GM19452 (cell line): ENCODE measurements around the gene PANX3.

Source experiments
- ATAC-seq: cut with Tn5 transposase; IDR thresholded peaks from one replicate; pipeline ENCODE4 v1.9.1; 2021; ENCODE audit not compliant: unreplicated experiment

PANX3 gene

GRCh38 chr11:124612567-124613246, 1.5 kb downstream of the PANX3 start:
- ATAC-seq, result no peak

GRCh38 chr11:124618863-124619262, 7.6 kb downstream of the PANX3 start:
- no peak for ATAC-seq

- ATAC-seq, result peak; percentile 96
Observed at GRCh38 chr11:124622531-124623451, 11.6 kb downstream of the PANX3 start, which contains the start of gene TBRG1. TSS of gene TBRG1 (plus strand) at chr11:124622864. CDS start at chr11:124623084, 220 bp downstream.

GRCh38 chr11:124623861-124624525, 12.8 kb downstream of the PANX3 start:
- no peak for ATAC-seq

- ATAC-seq, result no peak
Observed at GRCh38 chr11:124625504-124626168, 14.4 kb downstream of the PANX3 start.

DNA sequence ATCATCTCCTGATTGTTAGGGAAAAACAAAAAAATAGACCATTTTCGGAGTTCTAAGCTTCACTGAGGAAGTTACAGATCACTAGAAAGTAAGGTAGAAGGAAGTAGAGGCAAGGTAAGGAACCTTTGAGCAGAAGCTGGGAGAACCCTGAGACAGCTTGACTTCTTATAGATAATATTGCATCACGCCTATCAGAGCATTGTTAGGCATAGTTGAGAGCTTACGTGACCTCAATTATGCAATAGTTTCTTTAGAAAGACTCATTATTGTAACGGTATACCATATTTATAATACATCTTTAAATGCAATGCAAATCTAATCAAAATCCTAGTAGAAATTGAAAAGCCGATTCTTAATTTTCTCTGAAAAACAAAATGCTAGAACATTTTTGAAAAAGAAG, 16.3 kb downstream of the PANX3 start:
- no peak for ATAC-seq

DNA sequence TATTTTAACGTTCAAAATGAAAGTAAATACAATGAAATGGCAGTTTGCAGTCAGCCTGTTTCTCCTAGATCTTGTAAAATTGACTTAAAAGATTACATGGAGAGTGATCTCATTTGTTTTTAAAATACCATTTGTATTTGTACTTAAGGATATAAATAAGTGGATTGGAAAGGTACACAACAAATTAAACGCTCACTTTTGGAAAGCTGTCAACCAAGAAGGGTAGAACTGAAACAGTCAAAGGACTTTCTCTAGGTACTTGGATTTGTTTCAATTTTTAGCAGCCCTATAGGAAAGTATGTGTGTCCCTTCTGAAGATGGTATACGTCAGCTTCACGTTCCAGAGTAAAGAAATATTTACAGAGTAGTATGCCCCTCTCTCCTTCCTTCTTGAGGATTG, 18.7 kb downstream of the PANX3 start:
- ATAC-seq, result no peak

DNA sequence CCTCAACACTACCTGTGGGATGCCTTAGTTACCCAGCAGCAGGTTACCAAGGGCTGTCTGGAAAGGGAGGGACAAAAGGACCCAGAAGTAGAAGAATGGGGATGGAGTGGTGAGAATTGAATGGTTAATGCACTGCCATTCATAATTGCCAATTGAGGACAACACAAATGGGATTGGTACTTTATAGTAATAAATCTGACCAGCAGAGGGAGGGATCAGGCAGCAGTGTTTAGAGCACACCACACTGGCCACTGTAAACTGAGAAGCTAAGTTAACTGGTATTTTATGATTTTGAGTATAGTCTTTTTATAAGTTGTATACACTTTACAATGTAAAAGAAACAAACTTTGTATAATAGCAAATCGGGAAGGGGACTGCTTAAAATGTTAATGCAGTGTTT, 22.1 kb downstream of the PANX3 start:
- no peak for ATAC-seq

DNA sequence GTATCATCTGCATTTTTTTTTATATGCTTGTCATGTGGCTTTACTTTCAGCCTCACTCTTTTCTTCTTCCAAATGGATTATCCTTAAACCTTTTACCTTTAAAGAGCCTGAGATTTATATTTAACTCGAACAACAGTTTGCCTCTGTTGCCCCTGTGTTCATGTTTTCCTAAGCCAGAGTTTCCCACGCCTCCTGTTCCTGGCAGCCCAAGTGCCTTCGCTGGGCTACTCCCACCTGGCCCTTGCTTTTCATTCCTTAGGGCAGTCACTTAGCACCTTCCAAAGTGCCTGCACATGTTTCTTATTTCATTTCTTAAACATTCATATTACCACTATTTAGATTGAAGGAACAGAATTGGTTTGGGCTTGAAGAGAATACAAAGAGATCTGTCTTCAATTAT, 24.7 kb downstream of the PANX3 start:
- no peak for ATAC-seq

- no peak for ATAC-seq
Observed at GRCh38 chr11:124638500-124638899, 27.3 kb downstream of the PANX3 start.

DNA sequence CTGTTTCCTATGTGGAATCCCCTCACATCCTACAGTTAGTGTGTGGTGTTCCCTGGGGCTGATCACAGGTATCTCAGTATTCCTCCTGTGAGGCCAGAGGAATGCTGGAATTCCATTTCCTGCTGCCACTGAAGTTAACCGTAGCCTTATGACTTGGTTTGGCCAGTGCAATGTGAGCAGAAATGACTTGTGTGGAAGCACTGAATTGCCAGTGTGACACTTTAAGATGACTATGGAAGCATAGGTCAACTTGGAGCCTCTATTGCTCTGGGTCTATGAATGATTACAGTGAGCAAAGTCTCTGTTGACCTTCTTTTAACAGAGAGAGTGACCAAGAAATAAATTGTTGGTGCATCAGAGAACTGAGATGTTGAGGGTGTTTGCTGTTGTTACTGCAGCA, 28.0 kb downstream of the PANX3 start:
- no peak for ATAC-seq

DNA sequence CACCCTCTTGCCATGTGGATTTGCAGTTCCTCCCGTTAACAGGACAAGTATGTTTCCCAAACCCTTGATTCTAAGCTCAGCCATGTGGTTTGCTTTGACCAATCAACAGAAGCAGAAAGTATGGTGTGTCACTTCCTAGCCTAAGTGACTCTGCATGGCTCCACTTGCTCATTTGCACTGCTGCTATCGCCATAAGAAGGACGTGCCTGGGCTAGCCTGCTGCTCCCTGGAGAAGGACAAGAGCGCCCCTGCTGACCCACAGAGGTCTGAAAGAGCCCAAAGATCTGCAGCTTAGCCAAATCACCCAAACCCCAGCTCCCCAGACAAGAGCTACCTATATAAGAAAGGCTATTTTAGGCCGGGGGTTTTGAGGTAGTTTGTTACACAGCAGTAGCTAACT, 29.4 kb downstream of the PANX3 start:
- ATAC-seq, result no peak

DNA sequence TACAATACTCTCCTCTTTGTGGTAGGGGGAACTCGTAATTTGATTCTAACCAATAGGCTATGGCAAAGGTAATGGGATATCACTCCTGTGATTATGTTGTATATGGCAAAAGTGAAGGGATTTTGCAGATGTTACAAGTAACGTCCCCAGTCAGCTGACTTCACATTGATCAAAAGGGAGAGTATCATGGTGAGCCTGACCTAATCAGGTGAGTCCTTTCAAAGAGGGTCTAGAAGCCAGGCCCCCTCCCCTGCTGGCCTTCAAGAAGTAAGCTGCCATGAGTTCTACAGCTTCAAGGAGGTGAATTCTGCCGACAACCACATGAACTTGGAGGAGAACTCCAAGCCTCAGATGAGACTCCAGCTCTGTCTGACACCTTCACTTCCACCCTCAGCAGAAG, 31.4 kb downstream of the PANX3 start:
- ATAC-seq, result no peak

DNA sequence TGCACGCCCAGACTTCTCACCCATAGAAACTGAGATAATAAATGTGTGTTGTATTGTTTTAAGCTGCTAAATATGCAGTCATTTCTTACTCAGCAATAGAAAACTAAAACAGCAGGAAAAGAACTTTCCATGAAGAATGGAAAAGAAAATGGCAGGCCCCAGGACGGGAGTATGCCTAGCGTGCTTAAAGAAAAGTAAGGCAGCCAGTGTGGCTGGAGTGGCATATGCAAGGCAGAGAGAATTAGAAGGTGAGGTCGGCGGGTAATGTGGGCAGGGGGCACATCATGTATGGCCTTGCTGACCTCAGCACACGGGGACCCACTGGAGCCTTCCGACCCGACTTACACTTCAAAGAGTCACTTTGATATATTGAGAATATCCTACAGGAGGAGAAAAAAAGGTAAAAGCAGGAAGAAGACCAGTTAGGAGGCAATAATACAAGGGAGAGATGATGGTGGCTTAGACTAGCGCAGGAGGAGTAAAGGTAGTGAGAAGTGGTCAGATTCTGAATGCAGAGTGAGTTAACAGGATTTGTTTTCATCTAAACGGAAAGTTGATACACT, 31.9 kb downstream of the PANX3 start:
- no peak for ATAC-seq

DNA sequence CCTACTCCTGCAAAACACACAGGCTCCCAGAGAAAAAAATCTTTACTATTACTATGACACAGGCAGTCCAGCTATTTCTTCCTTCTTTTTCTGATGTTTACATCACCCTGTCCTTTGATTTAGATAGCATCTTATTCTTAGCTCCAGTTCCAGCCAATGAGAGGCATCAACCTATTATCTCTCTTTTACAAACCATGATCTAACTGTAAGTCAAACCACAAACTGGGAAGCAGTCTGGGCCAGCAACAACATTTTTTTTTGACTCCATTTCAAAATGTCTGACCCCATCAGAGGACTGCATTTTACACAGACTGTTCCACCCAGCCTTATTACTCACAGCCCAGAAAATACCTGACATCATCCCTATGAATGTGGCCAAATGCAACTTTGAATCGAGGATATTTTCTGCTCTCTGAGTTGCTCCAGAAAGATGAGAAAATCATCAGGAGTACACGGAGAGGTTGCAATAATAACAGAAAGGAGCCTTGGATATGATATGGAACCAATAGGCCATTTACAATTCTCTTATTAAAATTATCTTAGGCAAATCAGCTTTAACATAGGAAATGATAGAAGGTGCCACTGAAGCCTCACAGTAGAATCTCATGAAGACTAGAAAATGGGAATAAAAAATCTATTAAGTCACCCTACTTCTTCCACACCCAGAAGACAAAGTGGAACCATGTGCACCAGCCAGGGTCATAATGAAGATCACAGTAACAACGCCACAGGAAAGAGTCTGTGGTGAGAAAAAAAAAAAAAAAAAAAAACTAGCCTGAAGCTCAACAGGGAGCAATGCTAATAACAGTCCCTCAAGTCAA, 32.6 kb downstream of the PANX3 start:
- ATAC-seq, result no peak

DNA sequence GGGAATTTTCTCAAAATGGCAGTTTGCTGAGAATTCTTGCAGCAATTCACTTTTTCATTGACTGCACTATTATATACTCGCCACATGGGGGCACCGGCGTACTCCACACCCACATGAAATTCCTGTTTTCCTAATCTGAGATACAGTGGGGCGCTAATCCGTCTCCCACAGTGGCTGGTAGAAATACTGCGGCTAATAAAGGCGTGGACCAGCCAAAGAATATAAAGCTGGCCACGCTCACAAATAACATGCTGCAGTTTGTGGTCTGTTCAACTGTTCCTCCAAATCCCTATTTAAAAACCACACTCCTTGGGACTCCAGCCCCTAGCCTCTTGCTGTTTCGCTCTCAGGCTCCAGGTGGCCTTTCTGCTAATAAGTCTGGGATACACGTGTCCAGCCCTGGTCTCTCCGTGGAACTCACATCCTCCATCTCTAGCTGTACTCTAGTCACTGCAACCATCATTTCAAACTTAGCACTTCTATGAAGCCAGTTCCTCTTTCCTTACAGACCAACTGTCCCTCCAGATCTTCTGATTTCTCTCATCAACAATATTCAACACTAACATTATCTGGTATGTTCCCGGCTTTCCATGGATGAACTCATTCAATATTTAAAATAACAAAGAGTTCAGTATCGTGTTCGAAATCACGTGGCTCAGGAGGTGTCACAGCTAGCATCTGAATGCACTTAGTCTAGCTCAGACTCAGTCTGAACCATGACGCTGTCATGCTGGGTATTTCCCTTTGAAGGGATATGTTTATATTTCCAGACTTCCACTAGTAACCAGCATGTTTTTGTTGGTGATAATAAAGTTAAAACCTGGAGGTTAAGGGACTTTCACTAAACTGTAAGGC, 33.4 kb downstream of the PANX3 start:
- ATAC-seq, result peak; percentile 58

GRCh38 chr11:124646148-124646547, 34.9 kb downstream of the PANX3 start:
- ATAC-seq, result no peak

DNA sequence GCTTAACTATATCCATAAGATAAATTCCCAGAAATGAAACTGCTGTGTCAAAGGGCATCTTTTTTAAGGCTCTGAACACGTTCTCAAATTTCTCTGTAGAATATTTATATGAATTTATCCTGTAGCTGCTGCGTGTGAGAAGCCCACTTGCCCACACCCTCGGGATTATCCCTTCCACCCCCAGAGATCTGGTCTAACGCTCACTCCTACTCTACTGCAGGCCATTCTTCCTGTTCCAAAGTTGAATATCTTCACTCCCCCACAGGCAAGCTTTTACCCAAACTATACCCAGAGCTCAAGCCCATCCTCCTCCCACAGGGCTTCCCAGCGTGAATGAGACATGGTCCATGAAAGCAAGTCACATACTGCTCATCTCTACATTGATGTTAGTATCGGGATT, 37.4 kb downstream of the PANX3 start:
- no peak for ATAC-seq
